ENCODE data around the gene DLGAP1. TPM values are rescaled to one million over a fixed set of nuclear protein-coding genes. Genes with fewer than 3 reads are reported as not detected.

Gene DLGAP1
- total and polyA plus RNA-seq, 2 of the 13 experiments (the other 11 are each of a cell fraction or from before 2014, with no cell fraction given) = 0.01 TPM; not detected in 1

GRCh38 chr18:3665780-3666525, 789.2 kb downstream of the DLGAP1 start (continued):
- TF ChIP-seq HOXA9 (CRISPR knock-in tag; IDR thresholded peaks at IDR 0.05; ENCODE audit: borderline replicate concordance) = no peak
- peak in 1 of 2 experiments; percentile 54; a peak in 1 of 4 replicates for TF ChIP-seq KLF16 (CRISPR knock-in tag; IDR thresholded peaks at IDR 0.05)
- TF ChIP-seq ZGPAT (CRISPR knock-in tag; IDR thresholded peaks at IDR 0.05) = peak; percentile 84
- TF ChIP-seq CHD4 (IDR thresholded peaks at IDR 0.05; ENCODE audit: borderline replicate concordance, low read length) = peak; percentile 85; the same call in 1 of the 2 replicates
- TF ChIP-seq RERE (CRISPR knock-in tag; IDR thresholded peaks at IDR 0.05; ENCODE audit: low read depth) = 0 out of 2 replicates have a peak, but pooled peaks have one; percentile 46
- TF ChIP-seq ZKSCAN1 (IDR thresholded peaks at IDR 0.05; ENCODE audit: low read length) = no peak
- peak; percentile 42; the same call in 1 of the 2 replicates for TF ChIP-seq MXD4 (CRISPR knock-in tag; IDR thresholded peaks at IDR 0.05)
- peak; percentile 77 for TF ChIP-seq PAXIP1 (CRISPR knock-in tag; conservative IDR thresholded peaks at IDR 0.05)
- no peak for TF ChIP-seq ZNF703 (CRISPR knock-in tag; IDR thresholded peaks at IDR 0.05; ENCODE audit: borderline replicate concordance)
- TF ChIP-seq KDM6A (CRISPR knock-in tag; IDR thresholded peaks at IDR 0.05; ENCODE audit: low read depth) = peak; percentile 48; the same call in 1 of the 2 replicates
- peak; percentile 88 for TF ChIP-seq TCF7L2 (IDR thresholded peaks at IDR 0.05; ENCODE audit: low read depth, low read length)
- no peak for TF ChIP-seq HNRNPUL1 (IDR thresholded peaks at IDR 0.05; ENCODE audit: low read depth, low read length)
- TF ChIP-seq FOXJ3 (CRISPR knock-in tag; IDR thresholded peaks at IDR 0.05; ENCODE audit: borderline replicate concordance) = peak; percentile 81; the same call in 1 of the 2 replicates
- peak; percentile 56; the same call in 1 of the 2 replicates for TF ChIP-seq ATF1 (CRISPR knock-in tag; IDR thresholded peaks at IDR 0.05)
- TF ChIP-seq ZSCAN31 (CRISPR knock-in tag; IDR thresholded peaks at IDR 0.05; ENCODE audit: low read depth) = peak; percentile 21; the same call in 1 of the 2 replicates
- no peak for TF ChIP-seq ZNF660 (CRISPR knock-in tag; IDR thresholded peaks at IDR 0.05; ENCODE audit: borderline replicate concordance, low read depth)

Data from HepG2 (cell line).